HG03520 (cell line): ENCODE data around the gene MATCAP1.

Source experiments
- ATAC-seq: cut with Tn5 transposase; IDR thresholded peaks from one replicate; pipeline ENCODE4 v1.9.1; 2021; ENCODE audit warnings: mild to moderate bottlenecking, moderate library complexity; ENCODE audit not compliant: unreplicated experiment

MATCAP1 gene

GRCh38 chr16:67183627-67184452, at the start of gene MATCAP1:
TSS of gene MATCAP1 (minus strand) at chr16:67183963. CDS start at chr16:67180610, 3,353 bp downstream.
- peak; percentile 84 for ATAC-seq

DNA sequence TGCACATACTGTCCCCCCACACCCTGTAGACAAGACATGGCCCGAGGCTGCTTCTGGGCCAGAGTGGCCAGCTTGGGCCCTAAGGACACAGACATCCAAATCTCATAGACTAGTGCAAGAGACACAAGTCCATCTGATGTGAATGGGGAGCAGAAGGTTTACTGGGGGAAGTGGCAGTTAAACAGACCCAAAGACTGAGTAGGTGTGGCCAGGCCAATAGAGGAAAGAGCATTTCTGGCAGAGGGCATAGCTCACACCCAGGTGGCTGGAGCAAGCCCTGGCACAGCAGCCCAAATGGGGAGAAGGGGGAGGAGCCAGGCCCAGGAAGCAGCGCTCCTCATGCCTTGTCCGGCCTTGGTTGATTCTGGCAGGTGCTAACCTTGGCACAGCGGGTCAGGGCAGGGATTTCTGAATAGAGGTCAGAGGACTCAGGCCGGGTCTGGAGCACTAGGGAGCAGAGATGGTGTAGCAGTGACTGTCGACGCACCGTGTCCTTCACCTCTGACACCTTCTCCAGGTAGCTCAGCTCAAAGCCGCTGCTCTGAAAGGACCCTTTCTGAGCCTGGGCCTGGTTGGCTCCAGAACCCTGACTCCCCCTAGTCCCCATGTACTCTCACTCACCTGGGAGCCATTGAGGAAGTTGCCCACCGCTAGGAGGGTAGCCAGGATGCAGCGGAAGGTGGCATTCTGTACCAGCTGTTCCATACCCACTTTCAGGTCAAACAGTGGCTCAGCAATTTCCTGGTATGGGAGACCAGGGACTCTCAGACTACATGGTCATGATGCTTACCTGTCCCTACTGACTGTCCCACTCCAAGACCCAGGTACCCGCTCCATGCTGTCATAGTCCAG, 47.3 kb upstream of the MATCAP1 start:
- ATAC-seq: no peak

DNA sequence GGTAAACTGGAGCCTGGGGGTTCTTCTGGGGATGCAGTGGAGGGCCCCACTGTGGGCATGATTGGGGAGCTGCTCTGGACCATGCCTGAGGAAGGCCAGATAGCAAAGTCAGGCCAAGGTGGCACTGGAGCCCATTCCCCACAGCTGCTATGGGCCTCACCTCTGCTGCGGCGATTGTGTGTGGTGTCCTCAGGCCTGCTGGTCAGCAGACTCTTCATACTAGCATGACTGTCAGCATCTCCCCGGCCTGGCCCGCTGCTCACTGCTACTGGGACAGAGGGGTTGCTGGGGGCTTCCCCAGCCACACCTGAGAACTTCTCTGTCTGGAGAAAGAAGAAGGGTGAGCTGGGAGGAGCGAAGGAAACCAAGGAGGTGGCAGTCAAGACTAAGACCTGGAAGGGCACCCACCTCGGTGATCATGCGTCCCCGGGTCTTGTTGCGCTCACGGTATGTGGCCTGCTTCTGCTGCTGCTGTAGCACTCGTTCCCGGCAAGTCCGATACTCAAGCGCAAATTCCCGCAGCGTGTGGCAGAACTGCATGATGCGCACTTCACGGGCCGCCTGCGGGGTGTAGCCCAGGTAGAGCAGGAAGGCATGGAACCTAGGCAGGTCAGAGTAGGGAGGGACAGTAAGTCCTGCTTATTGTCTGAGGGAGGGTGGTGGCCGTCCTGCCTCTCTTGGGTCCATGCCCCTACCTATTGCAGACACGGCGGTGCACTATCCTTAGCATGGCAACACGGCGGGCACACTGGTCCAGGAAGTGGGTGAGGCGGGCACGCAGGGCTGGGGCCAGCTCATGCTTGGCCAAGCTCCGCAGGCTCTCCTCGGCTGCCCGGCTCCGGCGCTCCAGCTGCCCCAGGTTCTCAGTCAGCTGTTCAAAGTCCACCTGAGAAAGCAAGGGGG, 46.4 kb upstream of the MATCAP1 start:
- no peak for ATAC-seq

DNA sequence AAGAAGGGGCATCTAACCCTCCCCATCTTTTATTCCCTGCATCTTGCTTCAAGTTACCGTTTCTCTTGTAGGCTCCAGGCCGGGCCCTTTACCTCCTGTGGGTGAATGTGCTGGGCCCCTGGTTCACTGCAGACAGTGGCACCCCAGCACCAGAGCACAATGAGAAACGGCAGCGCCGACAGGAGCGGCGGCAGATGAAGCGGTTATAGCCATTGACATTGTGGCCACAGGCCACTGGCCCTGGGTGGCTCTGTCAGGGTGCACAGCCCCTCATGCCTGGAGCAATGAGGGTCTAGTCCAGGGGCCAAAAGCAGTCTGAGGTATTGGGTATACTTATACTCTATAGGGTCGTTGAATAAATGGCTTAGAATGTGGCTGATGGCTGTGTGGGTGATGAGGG, 45.1 kb upstream of the MATCAP1 start:
- ATAC-seq: no peak

GRCh38 chr16:67228034-67228785, 44.4 kb upstream of the MATCAP1 start:
- no peak for ATAC-seq

GRCh38 chr16:67227567-67227921, 43.8 kb upstream of the MATCAP1 start:
- no peak for ATAC-seq

GRCh38 chr16:67226804-67227566, 43.2 kb upstream of the MATCAP1 start, which contains the start of gene TMEM208:
TSS of gene TMEM208 (plus strand) at chr16:67227130. CDS start at chr16:67227219, 89 bp downstream.
- ATAC-seq: peak; percentile 86

DNA sequence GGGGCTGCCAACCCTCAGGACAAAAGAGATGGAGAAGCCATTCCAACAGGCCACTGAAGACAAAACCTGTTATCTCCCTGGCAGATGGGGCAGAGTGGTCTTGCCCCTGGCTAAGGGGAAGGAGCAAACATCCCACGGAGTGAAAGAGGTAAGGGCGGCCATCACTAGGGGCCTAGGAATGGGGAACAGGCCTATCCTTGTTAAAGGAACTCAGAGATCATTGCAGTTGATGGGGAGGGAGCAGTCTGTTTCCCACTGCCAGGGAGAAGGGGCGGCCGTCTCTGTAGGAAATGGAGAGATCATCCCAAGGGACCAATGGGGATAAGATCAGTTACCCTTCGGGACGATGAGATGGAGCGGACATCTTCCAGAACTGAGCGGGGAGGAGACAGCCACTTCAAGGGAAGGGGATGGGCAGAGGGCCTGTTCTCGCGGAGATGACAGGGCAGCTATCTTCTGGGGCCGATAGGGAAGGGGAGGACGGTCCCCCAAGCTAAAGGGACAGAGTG, 42.6 kb upstream of the MATCAP1 start:
- no peak for ATAC-seq

DNA sequence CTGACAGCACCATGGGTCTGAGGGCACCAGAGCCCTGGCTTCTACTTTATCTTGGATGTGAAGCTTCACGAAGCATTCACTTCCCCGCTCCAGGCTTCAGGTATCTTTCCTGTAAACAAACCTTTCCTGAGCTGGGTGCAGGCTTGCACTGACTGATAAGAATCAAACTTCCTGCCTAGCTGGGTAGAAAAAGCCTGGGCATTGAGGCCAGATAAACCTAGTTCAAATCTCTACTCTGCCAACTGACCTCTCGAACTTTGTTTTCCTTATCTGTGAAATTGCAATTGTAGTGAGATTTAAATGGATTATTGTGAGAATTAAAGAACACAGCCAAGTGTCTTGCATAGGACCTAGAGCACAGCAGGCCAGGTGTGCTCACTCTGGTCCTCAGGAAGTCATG, 40.2 kb upstream of the MATCAP1 start:
- ATAC-seq: no peak

DNA sequence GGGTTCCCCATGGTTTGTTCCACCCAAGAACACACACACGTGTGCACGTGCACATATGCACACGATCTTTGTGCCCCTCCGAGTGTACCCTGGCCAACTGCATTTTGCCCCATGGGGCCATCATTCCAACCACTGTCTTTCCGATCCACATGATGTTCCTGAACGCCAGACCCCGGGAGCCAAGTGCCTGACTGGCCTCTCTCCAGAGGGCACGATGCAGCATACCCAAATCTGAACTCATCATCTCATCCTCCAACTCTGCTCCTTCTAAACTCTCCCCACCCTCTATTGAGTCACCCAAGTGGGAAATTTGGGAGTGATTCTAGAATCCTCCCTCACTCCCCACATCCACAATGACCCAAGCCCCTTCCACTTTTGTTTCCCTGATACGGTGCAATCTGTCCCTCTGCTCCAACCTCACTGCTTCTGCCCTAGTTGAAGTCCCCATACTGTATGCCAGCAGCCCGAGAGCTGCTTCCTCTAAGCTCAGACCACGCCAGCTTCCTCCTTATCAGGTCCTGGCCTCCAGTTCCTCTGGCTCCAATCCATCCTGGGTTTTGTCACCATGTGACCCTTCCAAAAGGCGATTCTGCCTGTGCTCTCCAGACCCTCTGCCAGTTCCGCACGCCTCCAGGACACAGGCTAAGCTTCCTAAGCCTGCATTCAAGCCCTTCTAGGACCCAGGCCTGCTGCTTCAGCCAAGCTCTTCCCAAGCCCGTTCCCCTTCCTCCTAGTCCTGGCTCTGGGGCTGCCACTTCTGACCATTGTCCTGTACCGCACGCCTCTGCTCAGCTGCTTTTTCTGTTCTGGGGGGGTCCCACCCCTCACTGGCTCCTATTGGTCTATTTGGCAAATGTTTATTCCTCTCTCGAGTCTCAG, 33.1 kb upstream of the MATCAP1 start:
- no peak for ATAC-seq

- no peak for ATAC-seq
Measured at GRCh38 chr16:67215706-67216105, 31.9 kb upstream of the MATCAP1 start.

- no peak for ATAC-seq
Measured at GRCh38 chr16:67213197-67214019, 29.6 kb upstream of the MATCAP1 start.

GRCh38 chr16:67212766-67213165, 29.0 kb upstream of the MATCAP1 start:
- no peak for ATAC-seq

GRCh38 chr16:67211674-67212073, 27.9 kb upstream of the MATCAP1 start:
- ATAC-seq: no peak

- ATAC-seq: no peak
Measured at GRCh38 chr16:67210069-67210937, 26.5 kb upstream of the MATCAP1 start.

- no peak for ATAC-seq
Measured at GRCh38 chr16:67209565-67209964, 25.8 kb upstream of the MATCAP1 start.
